ENCODE data around the gene GAGE10.
"Not testable (repeated sequence)": the region's sequence is repeated elsewhere in the genome, so short reads cannot be mapped to it uniquely, and the experiment has no call there.

- not testable (repeated sequence) for TF ChIP-seq ZNF114 (CRISPR knock-in tag; IDR thresholded peaks at IDR 0.05); ZNF331 (CRISPR knock-in tag; IDR thresholded peaks at IDR 0.05; ENCODE audit: low read depth); CTCF (conservative IDR thresholded peaks at IDR 0.05; ENCODE audit: low read depth in 2 of 2); EZH2 (IDR thresholded peaks at IDR 0.05; ENCODE audit: low read depth, unreplicated experiment); POLR2AphosphoS5 (IDR thresholded peaks at IDR 0.05; ENCODE audit: low read depth); ETS1 (IDR thresholded peaks at IDR 0.05); STAT1 (IDR thresholded peaks at IDR 0.05; ENCODE audit: unreplicated experiment); JUNB (IDR thresholded peaks at IDR 0.05; ENCODE audit: unreplicated experiment)
- TF ChIP-seq, protein P1, sequence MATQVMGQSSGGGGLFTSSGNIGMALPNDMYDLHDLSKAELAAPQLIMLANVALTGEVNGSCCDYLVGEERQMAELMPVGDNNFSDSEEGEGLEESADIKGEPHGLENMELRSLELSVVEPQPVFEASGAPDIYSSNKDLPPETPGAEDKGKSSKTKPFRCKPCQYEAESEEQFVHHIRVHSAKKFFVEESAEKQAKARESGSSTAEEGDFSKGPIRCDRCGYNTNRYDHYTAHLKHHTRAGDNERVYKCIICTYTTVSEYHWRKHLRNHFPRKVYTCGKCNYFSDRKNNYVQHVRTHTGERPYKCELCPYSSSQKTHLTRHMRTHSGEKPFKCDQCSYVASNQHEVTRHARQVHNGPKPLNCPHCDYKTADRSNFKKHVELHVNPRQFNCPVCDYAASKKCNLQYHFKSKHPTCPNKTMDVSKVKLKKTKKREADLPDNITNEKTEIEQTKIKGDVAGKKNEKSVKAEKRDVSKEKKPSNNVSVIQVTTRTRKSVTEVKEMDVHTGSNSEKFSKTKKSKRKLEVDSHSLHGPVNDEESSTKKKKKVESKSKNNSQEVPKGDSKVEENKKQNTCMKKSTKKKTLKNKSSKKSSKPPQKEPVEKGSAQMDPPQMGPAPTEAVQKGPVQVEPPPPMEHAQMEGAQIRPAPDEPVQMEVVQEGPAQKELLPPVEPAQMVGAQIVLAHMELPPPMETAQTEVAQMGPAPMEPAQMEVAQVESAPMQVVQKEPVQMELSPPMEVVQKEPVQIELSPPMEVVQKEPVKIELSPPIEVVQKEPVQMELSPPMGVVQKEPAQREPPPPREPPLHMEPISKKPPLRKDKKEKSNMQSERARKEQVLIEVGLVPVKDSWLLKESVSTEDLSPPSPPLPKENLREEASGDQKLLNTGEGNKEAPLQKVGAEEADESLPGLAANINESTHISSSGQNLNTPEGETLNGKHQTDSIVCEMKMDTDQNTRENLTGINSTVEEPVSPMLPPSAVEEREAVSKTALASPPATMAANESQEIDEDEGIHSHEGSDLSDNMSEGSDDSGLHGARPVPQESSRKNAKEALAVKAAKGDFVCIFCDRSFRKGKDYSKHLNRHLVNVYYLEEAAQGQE (IDR thresholded peaks at IDR 0.05; ENCODE audit: unreplicated experiment) = not testable (repeated sequence)
Observed at GRCh38 chrX:49307775-49308174, 4.3 kb downstream of the GAGE10 start.

Data from GM23338 (cell line).